Stimulated activated effector memory CD8-positive, alpha-beta T cell treated with anti-CD3 and anti-CD28 coated beads, Interleukin-12 subunit alpha, Interleukin-12 subunit beta, amount 100 ng/mL, for 72 hours (primary cell): ENCODE measurements around the gene SSTR5.
"Not testable (repeated sequence)": the region's sequence is repeated elsewhere in the genome, so short reads cannot be mapped to it uniquely, and the experiment has no call there.

ENCODE experiments used
- ATAC-seq: fragments of 150-1000 bp; cut with Tn5 transposase; 2 replicates; pipeline ENCODE4 v1.10.0; 2021
- DNase-seq, 2 donors: peaks; one replicate each; pipeline ENCODE4 v3.0.0; 2021 to 2022; ENCODE audit warnings: low spot score in 2 of 2
- H3K27ac Mint-ChIP-seq: one replicate; pipeline ENCODE4 v1.8.0; 2022; ENCODE audit warnings: mild to moderate bottlenecking, mixed read lengths
- H3K36me3 Mint-ChIP-seq: one replicate; pipeline ENCODE4 v1.8.0; 2022; ENCODE audit warnings: mild to moderate bottlenecking, mixed read lengths
- H3K4me1 Mint-ChIP-seq: one replicate; pipeline ENCODE4 v1.8.0; 2022; ENCODE audit warnings: mixed read lengths
- H3K4me3 Mint-ChIP-seq: one replicate; pipeline ENCODE4 v1.8.0; 2022; ENCODE audit warnings: mild to moderate bottlenecking, mixed read lengths
- H3K9me3 Mint-ChIP-seq: one replicate; pipeline ENCODE4 v1.8.0; 2022; ENCODE audit warnings: mixed read lengths

The SSTR5 gene

GRCh38 chr16:1084971-1085370 is 12.4 kb downstream of the SSTR5 start:
- no peak for ATAC-seq
- H3K9me3 Mint-ChIP-seq, result peaks cover 4% of the 10 kb centered on the region
- no peak overlapping the region for H3K4me3 Mint-ChIP-seq
- no peak for DNase-seq
- peaks cover 5% of the 10 kb centered on the region for H3K4me1 Mint-ChIP-seq
- H3K27ac Mint-ChIP-seq, result no peak overlapping the region
- H3K36me3 Mint-ChIP-seq, result no peaks in the 10 kb centered on the region

DNA sequence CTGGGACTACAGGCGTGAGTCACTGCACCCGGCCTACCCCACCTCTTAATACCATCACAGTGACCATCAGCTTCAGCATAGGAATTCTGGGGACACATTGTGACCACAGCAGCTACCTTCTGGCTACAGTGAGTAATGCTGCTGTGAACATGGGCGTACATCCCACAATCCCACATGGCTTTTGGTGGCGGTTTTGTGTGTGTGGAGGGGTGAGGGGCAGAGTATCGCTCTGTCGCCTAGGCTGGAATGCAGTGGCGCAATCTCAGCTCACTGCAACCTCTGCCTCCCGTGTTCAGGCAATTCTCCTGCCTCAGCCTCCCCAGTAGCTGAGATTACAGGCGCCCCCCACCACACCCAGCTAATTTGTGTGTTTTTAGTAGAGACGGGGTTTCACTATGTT is 13.9 kb downstream of the SSTR5 start:
- not testable (repeated sequence) for DNase-seq, H3K27ac Mint-ChIP-seq, H3K36me3 Mint-ChIP-seq, H3K9me3 Mint-ChIP-seq, H3K4me3 Mint-ChIP-seq, H3K4me1 Mint-ChIP-seq, ATAC-seq

DNA sequence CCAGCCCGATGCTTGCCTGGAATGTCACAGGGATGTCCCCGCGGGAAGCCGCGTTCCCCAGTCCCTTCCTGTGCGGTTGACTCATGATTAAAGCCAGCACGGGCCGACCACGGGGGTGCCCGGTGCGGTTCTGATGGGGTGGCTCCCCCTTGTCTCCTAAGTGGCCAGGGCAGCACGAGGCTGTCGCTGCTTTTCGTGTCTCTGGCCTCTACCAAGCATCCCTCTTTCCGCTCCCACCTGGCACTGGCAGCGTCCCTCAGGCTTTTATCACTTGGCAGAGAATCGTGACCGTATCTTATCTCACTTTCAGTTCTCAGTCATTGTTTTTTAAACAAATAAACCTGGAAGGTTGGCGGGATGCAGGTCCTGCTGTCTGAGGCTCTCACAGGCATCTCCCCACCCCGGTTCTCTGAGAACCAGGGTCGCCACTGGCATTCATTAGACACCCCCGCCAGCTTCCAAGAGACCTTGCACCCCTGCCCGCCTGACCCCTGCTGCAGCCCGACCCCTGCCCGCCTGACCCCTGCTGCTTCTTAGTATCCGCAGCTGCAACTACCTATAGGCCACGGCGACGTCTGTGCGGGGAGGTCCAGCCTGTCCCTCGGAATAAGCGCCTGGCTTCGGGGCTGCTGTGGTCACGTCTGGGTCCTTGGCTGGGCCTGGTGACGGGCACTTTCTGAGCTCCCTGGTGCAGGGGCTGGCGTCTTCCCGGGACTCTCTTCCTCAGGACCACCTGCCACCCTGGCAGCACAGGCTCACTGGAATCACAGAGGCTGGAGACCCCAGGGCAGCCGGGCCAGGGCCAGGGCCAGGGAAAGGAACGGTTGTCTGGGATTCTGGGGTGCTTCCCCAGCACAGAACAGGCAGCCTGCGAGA is 16.0 kb downstream of the SSTR5 start:
- DNase-seq (no peak), ATAC-seq (no peak)
- Mint-ChIP-seq H3K9me3 (peaks cover 4% of the 10 kb centered on the region), H3K36me3 (peaks cover 4% of the 10 kb centered on the region), H3K4me3 (no peak overlapping the region), H3K4me1 (peaks cover 4% of the 10 kb centered on the region), H3K27ac (no peak overlapping the region)

DNA sequence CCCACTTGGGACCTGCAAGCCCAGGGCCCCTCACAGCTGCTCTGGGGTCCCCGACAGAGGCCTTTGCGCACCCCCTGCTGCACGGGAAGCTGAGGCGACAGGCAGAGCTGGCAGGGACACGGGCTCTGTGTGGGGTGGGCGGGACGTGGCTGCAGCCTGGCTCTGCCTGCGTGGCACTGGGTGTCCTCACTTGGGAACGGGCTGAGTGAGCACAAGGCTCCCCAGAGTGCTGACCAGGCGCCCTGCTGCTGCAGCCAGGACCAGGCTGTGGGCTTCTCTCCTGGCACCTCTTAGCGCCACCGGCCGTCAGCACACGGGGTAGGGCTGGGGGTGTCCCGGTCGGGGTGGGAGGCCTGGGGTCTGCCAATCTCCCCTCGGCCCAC is 16.9 kb downstream of the SSTR5 start:
- H3K36me3 Mint-ChIP-seq, result peaks cover 11% of the 10 kb centered on the region
- DNase-seq (no peak), ATAC-seq (no peak)
- no peak overlapping the region for H3K27ac Mint-ChIP-seq
- H3K9me3 Mint-ChIP-seq, result peaks cover 4% of the 10 kb centered on the region
- H3K4me3 Mint-ChIP-seq, result no peak overlapping the region
- peaks cover 5% of the 10 kb centered on the region for H3K4me1 Mint-ChIP-seq

DNA sequence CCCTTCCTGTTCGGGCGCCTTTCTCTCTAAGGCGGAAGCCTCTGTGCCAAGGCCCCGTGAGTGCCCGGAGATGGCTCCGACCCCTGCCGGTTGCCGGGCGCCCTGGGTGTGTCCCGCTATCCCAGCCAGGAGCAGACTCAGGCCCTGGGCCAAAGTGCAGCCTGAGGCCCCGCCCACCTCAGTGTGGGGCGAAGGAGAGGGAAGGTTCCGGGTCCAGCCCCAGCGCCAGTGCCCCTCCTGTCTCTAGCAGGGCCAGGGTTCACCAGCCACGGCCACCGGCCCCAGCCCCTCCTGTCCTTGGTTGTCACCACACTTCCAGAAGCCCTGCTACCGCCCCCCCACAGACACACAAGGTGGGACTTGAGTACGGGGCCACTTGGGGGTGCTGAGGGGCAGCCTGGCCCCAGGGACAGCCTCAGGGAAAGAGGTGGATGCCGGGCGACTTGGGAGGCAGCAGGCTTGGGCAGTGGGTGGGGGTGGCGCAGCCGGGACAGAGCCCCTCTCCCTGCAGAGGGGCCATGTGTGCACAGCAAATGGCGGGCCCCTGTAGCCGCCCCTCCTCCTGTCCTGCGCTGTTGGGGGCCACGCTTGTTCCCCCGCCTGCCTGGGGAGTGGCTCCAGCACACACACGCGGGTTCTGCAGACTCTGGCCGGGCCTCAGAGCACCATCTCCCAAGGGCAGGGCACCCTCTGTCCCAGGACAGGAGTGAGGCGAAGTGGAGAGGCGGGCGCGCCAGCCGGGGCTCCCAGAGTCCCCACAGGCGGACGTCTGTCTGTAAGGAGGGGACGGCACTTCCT is 17.5 kb downstream of the SSTR5 start:
- DNase-seq (no peak), ATAC-seq (no peak)
- Mint-ChIP-seq H3K4me1 (peaks cover 5% of the 10 kb centered on the region), H3K36me3 (peaks cover 11% of the 10 kb centered on the region), H3K27ac (no peak overlapping the region), H3K9me3 (peaks cover 4% of the 10 kb centered on the region), H3K4me3 (no peak overlapping the region)

- DNase-seq, result no peak
- H3K27ac Mint-ChIP-seq, result no peak overlapping the region
- no peak for ATAC-seq
- no peak overlapping the region for H3K4me3 Mint-ChIP-seq
- no peaks in the 10 kb centered on the region for H3K9me3 Mint-ChIP-seq
- H3K4me1 Mint-ChIP-seq, result peaks cover 5% of the 10 kb centered on the region
- peaks cover 11% of the 10 kb centered on the region for H3K36me3 Mint-ChIP-seq
These were observed 18.4 kb downstream of the SSTR5 start for GRCh38 chr16:1090620-1091587.

DNA sequence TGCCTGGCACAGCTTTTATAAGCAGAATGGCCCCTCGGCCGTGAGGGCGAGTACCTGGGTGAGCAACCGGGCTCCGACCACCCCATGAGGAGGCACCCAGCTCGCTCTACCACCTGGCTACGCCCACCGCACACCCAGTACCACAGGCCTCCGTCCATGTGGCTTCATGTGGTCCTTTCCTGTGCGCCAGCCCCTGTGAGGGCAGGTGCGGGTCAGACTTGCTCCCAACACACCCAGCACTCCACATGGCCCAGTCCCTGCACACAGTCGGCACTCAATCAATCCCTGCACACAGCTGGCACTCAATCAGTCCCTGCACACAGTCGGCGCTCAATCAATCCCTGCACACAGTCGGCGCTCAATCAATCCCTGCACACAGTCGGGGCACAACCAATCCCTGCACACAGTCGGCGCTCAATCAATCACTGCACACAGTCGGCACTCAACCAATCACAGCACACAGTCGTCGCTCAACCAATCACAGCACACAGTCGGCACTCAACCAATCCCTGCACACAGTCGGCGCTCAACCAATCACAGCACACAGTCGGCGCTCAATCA is 19.5 kb downstream of the SSTR5 start:
- Mint-ChIP-seq H3K4me1 (peaks cover 5% of the 10 kb centered on the region), H3K27ac (no peak overlapping the region), H3K36me3 (peaks cover 11% of the 10 kb centered on the region), H3K4me3 (no peak overlapping the region), H3K9me3 (no peaks in the 10 kb centered on the region)
- no peak for ATAC-seq
- no peak for DNase-seq

DNA sequence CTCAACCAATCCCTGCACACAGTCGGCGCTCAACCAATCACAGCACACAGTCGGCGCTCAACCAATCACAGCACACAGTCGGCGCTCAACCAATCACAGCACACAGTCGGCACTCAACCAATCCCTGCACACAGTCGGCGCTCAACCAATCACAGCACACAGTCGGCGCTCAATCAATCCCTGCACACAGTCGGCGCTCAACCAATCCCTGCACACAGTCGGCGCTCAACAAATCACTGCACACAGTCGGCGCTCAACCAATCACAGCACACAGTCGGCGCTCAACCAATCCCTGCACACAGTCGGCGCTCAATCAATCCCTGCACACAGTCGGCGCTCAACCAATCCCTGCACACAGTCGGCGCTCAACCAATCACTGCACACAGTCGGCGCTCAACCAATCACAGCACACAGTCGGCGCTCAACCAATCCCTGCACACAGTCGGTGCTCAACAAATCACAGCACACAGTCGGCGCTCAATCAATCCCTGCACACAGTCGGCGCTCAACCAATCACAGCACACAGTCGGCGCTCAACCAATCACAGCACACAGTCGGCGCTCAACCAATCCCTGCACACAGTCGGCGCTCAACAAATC is 20.2 kb downstream of the SSTR5 start:
- DNase-seq, H3K9me3 Mint-ChIP-seq, H3K4me3 Mint-ChIP-seq, ATAC-seq, H3K27ac Mint-ChIP-seq, H3K4me1 Mint-ChIP-seq: not testable (repeated sequence)
- peaks cover 11% of the 10 kb centered on the region for H3K36me3 Mint-ChIP-seq

DNA sequence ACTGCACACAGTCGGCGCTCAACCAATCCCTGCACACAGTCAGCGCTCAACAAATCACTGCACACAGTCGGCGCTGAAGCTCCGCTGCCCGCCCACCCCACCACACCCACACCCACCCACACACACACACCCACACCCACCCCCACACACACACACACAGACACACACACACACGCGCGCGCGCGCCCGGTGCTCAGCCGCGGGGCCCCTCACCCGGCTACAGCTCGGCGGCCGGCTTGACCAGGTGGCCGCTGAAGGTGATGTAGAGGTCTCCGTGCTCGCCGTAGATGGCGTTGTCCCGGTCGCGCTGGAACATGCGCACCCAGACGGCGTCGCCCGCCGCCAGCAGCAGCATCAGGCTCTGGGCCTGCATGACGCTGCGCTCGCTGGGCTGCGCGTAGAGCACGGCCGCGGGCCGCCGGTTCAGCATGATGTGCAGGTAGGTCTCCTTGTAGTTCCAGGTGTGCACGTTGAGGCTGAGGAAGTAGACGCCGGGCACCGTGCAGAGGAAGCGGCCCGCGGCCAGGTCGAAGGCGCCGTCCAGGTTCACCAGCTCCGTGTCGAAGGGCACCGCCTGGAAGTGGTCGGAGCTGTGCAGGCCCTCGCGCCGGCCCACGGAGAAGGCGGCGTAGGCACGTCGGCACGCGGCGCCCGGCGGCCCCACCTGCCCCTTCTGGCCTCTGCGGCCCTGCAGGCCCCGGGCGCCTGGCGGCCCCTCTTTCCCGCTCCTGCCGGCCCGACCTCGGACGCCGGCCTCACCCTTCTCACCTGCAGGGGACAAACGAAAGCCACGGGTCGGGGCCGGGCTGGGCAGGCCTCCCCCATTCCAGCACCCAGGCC is 21.0 kb downstream of the SSTR5 start:
- DNase-seq (no peak), ATAC-seq (peak; percentile 60)
- Mint-ChIP-seq H3K4me3 (no peak overlapping the region), H3K4me1 (peaks cover 5% of the 10 kb centered on the region), H3K9me3 (no peaks in the 10 kb centered on the region), H3K27ac (no peak overlapping the region), H3K36me3 (peaks cover 11% of the 10 kb centered on the region)

DNA sequence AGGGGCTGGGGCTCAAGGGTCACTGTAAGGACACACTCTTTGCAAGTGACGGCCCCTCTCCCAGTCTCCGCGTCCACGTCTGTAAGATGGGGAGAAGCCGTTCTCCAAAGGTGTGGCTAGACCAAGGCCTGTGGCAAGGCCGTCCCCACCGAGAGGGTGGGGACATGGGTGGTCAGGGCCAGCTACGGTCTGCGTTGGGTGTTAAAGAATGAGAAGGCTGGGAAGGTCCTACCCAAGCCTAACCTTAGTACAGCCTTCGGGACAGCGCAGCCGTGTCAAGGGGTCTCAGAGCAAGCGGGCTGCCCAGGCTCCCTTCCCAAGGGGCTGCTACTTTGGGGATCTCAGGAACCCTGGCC is 21.6 kb downstream of the SSTR5 start:
- Mint-ChIP-seq H3K9me3 (no peaks in the 10 kb centered on the region), H3K27ac (no peak overlapping the region), H3K4me3 (no peak overlapping the region), H3K4me1 (peaks cover 5% of the 10 kb centered on the region), H3K36me3 (peaks cover 11% of the 10 kb centered on the region)
- ATAC-seq, result no peak
- DNase-seq, result no peak

DNA sequence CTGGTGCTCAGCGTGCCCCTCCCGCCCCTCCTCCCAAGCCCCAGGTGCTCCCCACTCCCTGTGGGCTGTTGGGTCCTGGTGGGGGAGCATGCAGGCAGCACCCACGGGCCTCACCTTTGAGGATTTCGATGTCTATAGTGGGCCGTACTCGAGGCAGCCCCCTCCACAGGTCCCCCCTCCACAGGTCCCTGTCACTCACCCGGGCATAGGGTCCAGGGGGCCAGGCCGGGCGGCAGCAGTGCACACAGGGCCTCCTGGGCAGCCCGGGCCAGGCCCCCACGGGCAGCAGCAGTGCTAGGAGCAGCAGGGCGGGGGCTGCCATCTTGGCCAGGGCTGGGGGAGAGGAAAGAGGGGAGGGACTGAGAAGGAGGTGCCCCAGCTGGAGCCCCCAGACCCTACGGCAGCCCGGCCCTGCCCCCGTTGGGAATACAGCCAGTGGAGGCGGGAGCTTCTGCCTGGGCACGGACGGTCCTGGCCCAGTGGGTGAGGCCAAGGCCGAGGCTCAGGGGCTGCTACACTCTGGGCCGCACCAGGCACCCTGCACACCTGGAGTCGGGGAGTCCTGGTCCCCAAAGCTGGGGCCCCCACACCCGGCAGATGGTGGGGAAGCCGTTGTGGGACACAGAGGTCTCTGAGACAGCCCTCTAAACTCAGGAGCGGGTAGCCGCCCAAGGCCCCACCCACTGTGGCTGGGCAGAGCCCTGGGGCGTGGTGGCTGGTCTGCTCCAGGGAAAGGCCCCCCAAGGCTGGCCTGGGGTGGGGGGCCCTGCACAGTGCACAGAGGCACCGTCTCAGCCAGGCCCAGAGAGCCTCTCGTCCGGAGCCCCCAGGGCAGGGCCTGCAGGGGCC is 22.3 kb downstream of the SSTR5 start:
- no peak overlapping the region for H3K27ac Mint-ChIP-seq
- ATAC-seq, result peak; percentile 4

DNA sequence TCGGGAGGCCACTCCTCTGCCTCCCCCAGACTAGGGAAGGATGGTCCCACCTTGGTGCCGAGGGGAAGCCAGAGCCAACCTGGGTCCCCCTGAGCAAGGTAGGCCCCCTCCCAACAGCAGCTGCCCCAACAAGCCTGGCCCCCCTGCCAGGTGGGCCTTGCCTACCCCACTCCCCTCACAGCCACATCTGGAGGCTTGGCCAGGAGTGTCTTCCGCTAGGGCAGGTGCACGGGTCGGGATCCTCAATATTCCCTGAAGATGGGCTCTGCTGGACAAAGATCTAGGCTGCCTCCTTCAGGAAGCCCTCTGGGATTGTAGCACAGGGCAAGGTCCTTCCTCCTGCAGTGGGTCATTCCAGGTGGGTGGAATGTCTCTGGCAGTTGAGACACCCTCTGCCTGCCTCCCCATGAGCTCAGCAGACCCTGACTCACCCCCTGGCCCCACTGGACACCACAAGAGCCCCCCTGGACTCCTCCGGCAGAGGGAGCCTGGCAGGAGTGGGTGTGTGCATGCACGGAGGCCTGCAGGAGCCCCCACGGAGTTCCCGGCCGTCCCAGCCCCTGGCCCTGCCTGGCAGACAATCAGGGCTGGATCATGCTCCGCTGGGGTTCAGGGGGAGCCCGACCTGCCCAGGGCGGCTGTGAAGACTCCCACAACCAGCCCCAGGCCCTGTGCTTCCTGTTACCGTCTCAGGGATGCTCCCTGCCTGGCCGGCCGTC is 23.1 kb downstream of the SSTR5 start:
- Mint-ChIP-seq H3K27ac (no peak overlapping the region), H3K36me3 (peaks cover 11% of the 10 kb centered on the region), H3K9me3 (no peaks in the 10 kb centered on the region), H3K4me3 (no peak overlapping the region), H3K4me1 (peaks cover 5% of the 10 kb centered on the region)
- ATAC-seq (no peak), DNase-seq (no peak)

More for the DNA sequence above, 22.3 kb downstream of the SSTR5 start:
- Mint-ChIP-seq H3K4me3 (no peak overlapping the region), H3K9me3 (no peaks in the 10 kb centered on the region), H3K4me1 (peaks cover 5% of the 10 kb centered on the region), H3K36me3 (peaks cover 11% of the 10 kb centered on the region)
- DNase-seq, result no peak
